SHP77 treated with DMSO at 0.1 percent for 48 hours (cell line): ENCODE measurements around the gene STRN4.
A peak's percentile ranks its signal among the peaks of the same experiment; 100 is the strongest.
"Not testable (repeated sequence)": the region's sequence is repeated elsewhere in the genome, so short reads cannot be mapped to it uniquely, and the experiment has no call there.

Source experiments
- DNase-seq: peaks from one replicate; lab custom pipeline; 2025; lab: John Stamatoyannopoulos, UW

STRN4 gene

GRCh38 chr19:46746281-46747057 lies at the start of gene STRN4:
TSS of gene STRN4 (minus strand) at chr19:46746450. CDS start at chr19:46746430, 20 bp downstream.
- no peak for DNase-seq

GRCh38 chr19:46791944-46792343 lies 45.7 kb upstream of the STRN4 start:
- no peak for DNase-seq

GRCh38 chr19:46789371-46789770 lies 43.1 kb upstream of the STRN4 start:
- no peak for DNase-seq

GRCh38 chr19:46788968-46789338 lies 42.7 kb upstream of the STRN4 start:
- no peak for DNase-seq

- DNase-seq: peak; percentile 84
These were observed 42.2 kb upstream of the STRN4 start, which contains the start of gene SLC1A5 for GRCh38 chr19:46788262-46788967. TSS of gene SLC1A5 (minus strand) at chr19:46788594. CDS start at chr19:46787965, 629 bp downstream.

GRCh38 chr19:46787331-46788261 lies 41.3 kb upstream of the STRN4 start:
- no peak for DNase-seq

- no peak for DNase-seq
These were observed 40.7 kb upstream of the STRN4 start for GRCh38 chr19:46787040-46787330.

GRCh38 chr19:46786236-46787039 lies 40.2 kb upstream of the STRN4 start:
- peak; percentile 22 for DNase-seq

- DNase-seq: no peak
These were observed 39.7 kb upstream of the STRN4 start for GRCh38 chr19:46785980-46786235.

- no peak for DNase-seq
These were observed 39.1 kb upstream of the STRN4 start for GRCh38 chr19:46785054-46785979.

GRCh38 chr19:46784262-46785053 lies 38.2 kb upstream of the STRN4 start:
- peak; percentile 25 for DNase-seq

GRCh38 chr19:46783670-46784069 lies 37.4 kb upstream of the STRN4 start:
- DNase-seq: no peak

GRCh38 chr19:46782355-46783019 lies 36.2 kb upstream of the STRN4 start:
- no peak for DNase-seq

GRCh38 chr19:46777956-46778645 lies 31.9 kb upstream of the STRN4 start:
- DNase-seq: not testable (repeated sequence)

- no peak for DNase-seq
These were observed 31.0 kb upstream of the STRN4 start for GRCh38 chr19:46776927-46777911.

GRCh38 chr19:46775642-46776258 lies 29.5 kb upstream of the STRN4 start:
- no peak for DNase-seq

GRCh38 chr19:46773018-46773399 lies 26.8 kb upstream of the STRN4 start:
- DNase-seq: no peak
